Heart right ventricle (tissue), 16 donors: ENCODE results near the gene TLN1. TPM values are rescaled to one million over a fixed set of nuclear protein-coding genes. Genes with fewer than 3 reads are reported as not detected.

Experiments
- ATAC-seq, 8 donors: fragments of 200-7000 bp; cut with Tn5 transposase; one replicate each; pipeline ENCODE4 v1.9.1; 2020; ENCODE audit warnings: mild to moderate bottlenecking in 8 of 8, moderate library complexity in 8 of 8, moderate number of reproducible peaks in 1 of 8
- DNase-seq, 2 donors: peaks; one replicate each; pipeline ENCODE4 v3.0.0-alpha.2; 2020
- H3K27ac ChIP-seq, 10 donors: fragments of 200-600 bp; sonication (generic) in 2 of 10; one replicate each; pipeline versions ENCODE4 v1.5.0 to v1.8.0; 2020 to 2022; ENCODE audit warnings: mild to moderate bottlenecking in 3 of 10
- H3K27me3 ChIP-seq, 7 donors: fragments of 200-600 bp; one replicate each; pipeline ENCODE4 v1.8.0; 2021 to 2022; ENCODE audit warnings: mild to moderate bottlenecking in 2 of 7
- H3K36me3 ChIP-seq, 9 donors: fragments of 200-600 bp; sonication (generic) in 1 of 9; one replicate each; pipeline versions ENCODE4 v1.5.0 to v1.8.0; 2020 to 2022; ENCODE audit warnings: mild to moderate bottlenecking in 2 of 9
- H3K4me1 ChIP-seq, 9 donors: fragments of 200-600 bp; sonication (generic) in 1 of 9; one replicate each; pipeline versions ENCODE4 v1.5.0 to v1.8.0; 2020 to 2022; ENCODE audit warnings: mild to moderate bottlenecking in 4 of 9
- H3K4me3 ChIP-seq, 10 donors: fragments of 200-600 bp; sonication (generic) in 2 of 10; one replicate each; pipeline versions ENCODE4 v1.5.0 to v1.8.0; 2020 to 2022; ENCODE audit warnings: mild to moderate bottlenecking in 7 of 10, moderate library complexity in 2 of 10
- H3K9me3 ChIP-seq, 11 donors: fragments of 200-600 bp in 10 of 11; sonication (generic) in 2 of 11; one replicate each; pipeline versions ENCODE4 v1.5.0 to v1.8.0; 2013 to 2022; ENCODE audit warnings: mild to moderate bottlenecking in 2 of 11, control low read depth in 1 of 11, moderate library complexity in 1 of 11
- CTCF ChIP-seq, 9 donors: fragments of 200-600 bp; sonication (generic) in 2 of 9; IDR thresholded peaks; one replicate each; pipeline versions ENCODE4 v1.5.0 to v1.8.0; 2021 to 2022; ENCODE audit warnings: antibody characterized with exemption in 9 of 9, mild to moderate bottlenecking in 5 of 9, moderate library complexity in 1 of 9
- WGBS, 2 donors: extraction: QIAGEN DNeasy Blood & Tissue Kit; methylation state at CpG; one replicate each; pipeline ENCODE4 v1.1.7; 2013; ENCODE audit warnings: inconsistent platforms in 1 of 2; 5-methylcytosine and 5-hydroxymethylcytosine counted together
- intact Hi-C, 10 donors: fragments of 100-400 bp; cut with DNase I; formaldehyde crosslinking; loops; one replicate each; pipeline versions ENCODE4 v1.11.1 to v1.14.2; 2022
- polyA plus RNA-seq, 2 donors: library from polyadenylated mRNA; stranded (reverse); fragments of 200-250 nt; gene quantifications; one replicate each; pipeline ENCODE4 v1.2.3, GENCODE V29; 2013
- total RNA-seq, 10 donors: library from RNA; stranded (reverse); fragmentation: NEBNext Ultra II Directional in 3 of 10; extraction: Animal tissue kit (Norgen Biotek cat#: 25700) in 3 of 10; gene quantifications; one replicate each; pipeline versions ENCODE4 v1.2.1 to v1.2.4, GENCODE V29; 2021 to 2023
- donor health status: Arrhythmogenic right ventricular cardiomyopathy.
- donor health status: ischemic (EF 13 %, LVEDD 7.1; RV severe dilation, severe dysfunction).
- donor health status: healthy with polysubstance abuse.
- donor health status: DM: no; HTN: yes; CAD: no.
- donor health status: DM: no; HTN: no; CAD: no.
- donor health status: ischemic (EF 25% LVEDD 6.9; RV normal size, moderate dysfunction).
- donor health status: ischemic (EF 25% LVEDD 5.7; RV mildly dilated, moderate dysfunction).
- donor health status: healthy.
- donor health status: DM: yes; HTN: yes; CAD: no.
- donor health status: Ischemic cardiomyopathy.
- donor health status: ischemic (EF 35%, LVEDD 5.7; RV mildly dilated, moderate dysfunction).
- donor health status: nonischemic (EF 11% LVEDD 7.7; RV severe dilation, severe dysfunction).
- donor health status: DM: yes; HTN: yes; CAD: no.
- donor health status: PGD.
- donor health status: ischemic (EF 29% LVEDD 5.4; RV normal size, mild dysfunction).
- donor health status: nonischemic (EF 23%, LVEDD 6.1; RV moderate dilation, normal function).

TLN1 gene
- total and polyA plus RNA-seq, 12 donors, result 99.6 to 323 (median 238) TPM

DNA sequence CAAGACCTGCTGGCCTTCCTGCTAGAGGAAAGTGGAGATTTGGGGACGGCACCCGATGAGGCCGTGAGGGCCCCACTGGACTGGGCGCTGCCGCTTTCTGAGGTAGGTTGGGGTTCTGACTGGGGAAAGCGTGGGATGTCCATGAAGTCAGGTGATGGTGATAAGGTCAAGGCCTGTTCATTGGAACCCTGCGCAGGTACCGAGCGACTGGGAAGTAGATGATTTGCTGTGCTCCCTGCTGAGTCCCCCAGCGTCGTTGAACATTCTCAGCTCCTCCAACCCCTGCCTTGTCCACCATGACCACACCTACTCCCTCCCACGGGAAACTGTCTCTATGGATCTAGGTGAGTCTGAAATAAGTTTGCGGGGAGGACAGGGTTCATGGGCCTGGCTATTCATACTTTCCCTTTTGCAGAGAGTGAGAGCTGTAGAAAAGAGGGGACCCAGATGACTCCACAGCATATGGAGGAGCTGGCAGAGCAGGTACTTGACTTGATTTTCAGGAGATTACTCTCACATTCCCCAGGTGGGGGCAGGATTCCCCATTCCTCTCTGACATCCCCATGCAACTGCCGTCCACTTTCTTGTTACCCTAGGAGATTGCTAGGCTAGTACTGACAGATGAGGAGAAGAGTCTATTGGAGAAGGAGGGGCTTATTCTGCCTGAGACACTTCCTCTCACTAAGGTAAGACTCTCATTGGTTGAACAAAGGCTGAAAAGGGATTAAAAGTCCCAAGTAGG, 976 bp upstream of the TLN1 start:
- no peak for TF ChIP-seq CTCF (IDR thresholded peaks at IDR 0.05)
- Histone ChIP-seq H3K4me1 (peaks cover 37 to 69% (median 49%) of the 10 kb centered on the region in 9 donors), H3K27me3 (no peaks in the 10 kb centered on the region), H3K27ac (peak overlapping the region; percentile 93 to 99 (median 98)), H3K9me3 (no peaks in the 10 kb centered on the region), H3K4me3 (peak overlapping the region; percentile 55 to 98 (median 80)), H3K36me3 (peaks cover 0 to 45% (median 28%) of the 10 kb centered on the region in 9 donors)
- peak in 1 of 2 donors; percentile 28 for DNase-seq
- peak in 7 of 8 donors; percentile 0 to 13 (median 2) for ATAC-seq
- intact Hi-C loops, result loop anchor here in 7 of 10 donors (1.0 to 10.0 kb wide), 7 partner anchors 16 to 131 kb away; partner anchors contain the start of genes GBA2 (in 4 of the 7), RGP1 (in 4 of the 7), CCDC107 (in 1 of the 7) and FAM221B (in 1 of the 7)
- WGBS, 2 donors, result 2% methylated on average over 14 of the region's 14 CpGs

DNA sequence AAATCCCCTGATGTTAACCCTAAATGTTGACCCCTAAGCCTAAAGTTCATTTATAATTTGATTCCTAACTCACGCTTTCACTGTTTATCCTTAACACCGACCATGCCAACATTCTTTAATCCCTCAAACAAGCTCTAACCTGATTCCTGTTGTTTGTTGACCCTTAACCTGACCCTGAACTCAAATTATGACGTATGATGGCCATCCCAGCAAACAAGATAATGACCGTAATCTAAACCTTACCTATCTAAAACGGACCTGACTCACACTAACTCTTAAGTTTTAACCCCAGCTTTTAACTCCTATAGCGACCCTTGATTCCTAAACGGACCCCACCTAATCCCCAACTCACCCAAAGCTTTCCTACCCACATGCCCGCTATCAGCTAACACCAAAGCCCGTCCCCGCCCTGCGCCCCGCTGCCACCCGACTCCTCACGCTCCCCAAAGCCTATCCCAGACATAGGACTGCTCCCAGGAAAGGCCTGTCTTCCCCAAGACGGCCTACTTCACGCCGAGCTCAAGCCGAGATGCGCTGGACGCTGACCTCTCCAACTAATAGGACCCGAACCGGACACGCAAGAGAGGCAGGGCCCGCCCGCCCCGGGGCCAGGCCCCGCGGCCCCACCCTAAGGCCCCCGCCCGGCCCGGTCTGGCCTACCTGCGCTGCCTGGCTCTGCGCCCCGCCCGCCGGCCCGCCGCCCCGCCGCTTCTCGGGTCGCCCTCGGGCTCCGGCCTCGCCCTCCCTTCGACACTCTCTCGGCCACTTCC, 395 bp downstream of the TLN1 start:
- Histone ChIP-seq H3K9me3 (no peaks in the 10 kb centered on the region), H3K27ac (peak overlapping the region; percentile 93 to 99 (median 98)), H3K4me3 (peak overlapping the region; percentile 65 to 98 (median 80)), H3K27me3 (no peaks in the 10 kb centered on the region), H3K4me1 (peaks cover 50 to 81% (median 63%) of the 10 kb centered on the region in 9 donors), H3K36me3 (peaks cover 0 to 41% (median 15%) of the 10 kb centered on the region in 9 donors)
- WGBS, 2 donors, result 1% methylated on average over 47 of the region's 47 CpGs
- DNase-seq, result no peak
- no peak for TF ChIP-seq CTCF (IDR thresholded peaks at IDR 0.05)
- no peak for ATAC-seq
- intact Hi-C loops, result loop anchor here in 7 of 10 donors (1.0 to 10.0 kb wide), 9 partner anchors 17 to 129 kb away; partner anchors contain the start of genes GBA2 (in 4 of the 7), RGP1 (in 4 of the 7), CCDC107 (in 1 of the 7) and FAM221B (in 1 of the 7)

DNA sequence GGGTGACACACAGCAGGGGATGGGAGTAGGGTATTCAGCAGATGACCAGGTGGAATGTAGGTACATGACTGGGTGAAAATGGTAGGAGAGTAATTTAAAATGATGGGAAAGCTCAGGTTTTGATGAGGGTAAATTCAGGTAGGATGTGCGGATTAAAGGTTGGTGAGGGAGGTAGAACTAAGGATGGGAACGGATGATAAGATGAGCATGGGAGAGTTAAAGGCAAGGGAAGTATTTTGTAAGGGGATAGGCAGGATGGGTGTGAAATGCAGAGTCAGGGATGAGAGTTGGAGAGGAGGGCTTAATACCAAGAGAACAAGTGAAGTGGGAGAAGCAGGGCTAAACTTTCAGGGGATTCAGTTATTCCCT, 1.5 kb downstream of the TLN1 start:
- DNase-seq (no peak), ATAC-seq (no peak)
- peak overlapping the region; percentile 65 to 98 (median 80) for H3K4me3 ChIP-seq
- intact Hi-C loops, result loop anchor here in 3 of 10 donors (2.0 to 10.0 kb wide), 5 partner anchors 34 to 128 kb away; partner anchors contain the start of genes CCDC107 (in 1 of the 3), FAM221B (in 1 of the 3), HINT2 (in 1 of the 3) and RMRP (in 1 of the 3)
- H3K27ac ChIP-seq, result peak overlapping the region in 9 of 10 donors; percentile 93 to 99 (median 99)
- TF ChIP-seq CTCF (IDR thresholded peaks at IDR 0.05), result no peak
- H3K4me1 ChIP-seq, result peaks cover 54 to 81% (median 69%) of the 10 kb centered on the region in 9 donors
- peaks cover 0 to 41% (median 5%) of the 10 kb centered on the region in 9 donors for H3K36me3 ChIP-seq
- no peaks in the 10 kb centered on the region for H3K9me3 ChIP-seq
- WGBS, 2 donors, result 43 to 62% methylated on average over 2 of the region's 2 CpGs
- no peaks in the 10 kb centered on the region for H3K27me3 ChIP-seq
